VCaP (cell line): ENCODE data around the gene CCPG1.

ENCODE experiments used
- H3K27ac ChIP-seq: fragments of 450-650 bp; 2 replicates; pipeline ENCODE4 v1.5.1; 2017
- CTCF ChIP-seq: fragments of 450-650 bp; conservative IDR thresholded peaks from 2 replicates; pipeline ENCODE4 v1.5.1; 2017; ENCODE audit warnings: mild to moderate bottlenecking, moderate library complexity

Gene CCPG1

GRCh38 chr15:55387027-55387426, 21.1 kb downstream of the CCPG1 start:
- H3K27ac ChIP-seq = no peak overlapping the region
- no peak for TF ChIP-seq CTCF

DNA sequence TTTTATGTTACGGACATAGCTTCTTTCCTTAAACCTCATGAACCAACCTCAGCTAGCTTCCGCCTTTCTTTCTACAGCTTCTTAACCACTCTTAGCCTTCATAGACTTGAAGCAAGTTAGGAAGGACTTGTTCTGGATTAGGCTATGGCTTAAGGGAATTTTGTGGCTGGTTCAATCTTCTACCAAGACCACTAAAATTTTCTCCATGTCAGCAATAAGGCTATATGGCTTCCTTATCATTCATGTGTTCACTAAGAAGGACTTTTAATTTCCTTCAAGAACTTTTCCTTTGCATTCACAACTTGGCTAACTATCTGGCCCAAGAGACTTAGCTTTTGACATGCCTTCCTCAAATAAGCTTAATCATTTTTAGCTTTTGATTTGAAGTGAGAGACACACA, 24.5 kb downstream of the CCPG1 start:
- no peak overlapping the region for H3K27ac ChIP-seq
- no peak for TF ChIP-seq CTCF

GRCh38 chr15:55381595-55381994, 26.6 kb downstream of the CCPG1 start:
- H3K27ac ChIP-seq = no peak overlapping the region
- TF ChIP-seq CTCF = no peak

DNA sequence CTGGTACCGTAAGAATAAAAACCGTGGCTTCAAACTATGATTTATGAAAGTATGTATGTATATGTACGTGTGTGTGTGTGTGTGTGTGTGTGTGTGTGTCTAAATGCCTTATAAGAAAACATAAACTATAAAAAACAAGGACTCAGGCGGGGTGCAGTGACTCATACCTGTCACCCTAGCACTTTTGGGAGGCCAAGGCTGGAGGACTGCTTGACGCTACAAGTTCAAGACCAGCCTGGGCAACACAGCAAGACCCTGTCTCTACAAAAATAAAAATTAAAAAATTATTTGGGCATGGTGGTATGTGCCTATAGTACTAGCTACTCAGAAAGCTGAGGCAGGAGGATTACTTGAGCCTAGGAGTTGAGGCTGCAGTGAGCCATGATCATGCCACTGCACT, 29.1 kb downstream of the CCPG1 start:
- H3K27ac ChIP-seq = no peak overlapping the region
- TF ChIP-seq CTCF = no peak

- no peak for TF ChIP-seq CTCF
- H3K27ac ChIP-seq = peak overlapping the region; percentile 29
Observed at GRCh38 chr15:55372701-55373440, 35.3 kb downstream of the CCPG1 start.

DNA sequence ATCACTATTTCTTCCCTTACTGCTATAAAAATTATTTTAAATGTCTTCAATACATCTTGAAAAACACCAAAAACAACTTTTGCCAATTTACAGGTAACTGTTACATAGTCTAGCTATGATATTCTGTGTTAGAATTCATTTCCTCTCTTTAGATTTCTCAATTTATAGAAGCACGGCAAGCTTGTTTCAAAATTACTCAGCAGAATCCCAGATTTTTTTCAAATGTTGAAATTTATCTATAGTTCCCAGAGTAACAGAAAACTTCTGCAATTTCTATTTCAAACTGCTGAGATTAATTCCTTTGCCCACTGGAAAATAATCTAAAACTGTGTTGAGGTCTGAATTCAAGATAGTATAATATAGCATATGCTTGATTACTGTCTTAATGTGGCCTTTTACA, 41.2 kb downstream of the CCPG1 start:
- TF ChIP-seq CTCF = no peak
- no peak overlapping the region for H3K27ac ChIP-seq

DNA sequence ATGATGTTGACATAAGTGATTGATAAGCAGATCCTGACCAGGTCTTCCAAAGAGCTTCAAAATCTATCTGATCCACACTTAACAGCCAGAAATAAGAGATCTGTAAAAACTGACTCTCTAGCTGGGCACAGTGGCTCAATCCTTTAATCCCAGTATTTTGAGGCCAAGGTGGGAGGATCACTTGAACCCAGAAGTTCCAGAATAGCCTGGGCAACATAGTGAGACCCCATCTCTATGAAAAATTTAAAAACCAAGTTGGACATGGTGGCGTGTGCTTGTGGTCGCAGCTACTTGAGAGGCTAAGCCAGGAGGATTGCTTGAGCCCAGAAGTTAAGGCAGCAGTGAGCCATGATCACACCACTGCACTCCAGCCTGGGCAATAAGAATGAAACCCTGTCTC, 45.5 kb downstream of the CCPG1 start:
- no peak for TF ChIP-seq CTCF
- H3K27ac ChIP-seq = peak overlapping the region; percentile 41
